Coronary artery (tissue), 2 donors: ENCODE results near the gene CGB3.
"Not testable (repeated sequence)": the region's sequence is repeated elsewhere in the genome, so short reads cannot be mapped to it uniquely, and the experiment has no call there.

Experiments
- DNase-seq: peaks from one replicate; pipeline ENCODE4 v3.0.0-alpha.2; 2017; ENCODE audit warnings: low spot score
- H3K27ac ChIP-seq, 2 donors: fragments of 200-600 bp; sonication (generic); one replicate each; pipeline ENCODE4 v1.5.1; 2016 to 2019
- H3K4me3 ChIP-seq: fragments of 200-600 bp; sonication (generic); 2 replicates; pipeline ENCODE4 v1.5.1; 2016; ENCODE audit warnings: mild to moderate bottlenecking, moderate library complexity
- CTCF ChIP-seq: fragments of 200-600 bp; sonication (generic); IDR thresholded peaks from one replicate; pipeline ENCODE4 v1.5.1; 2019; ENCODE audit warnings: antibody characterized with exemption

The CGB3 gene

GRCh38 chr19:49024233-49024632 is at the start of gene CGB3:
CGB3 (minus strand) TSS chr19:49024333; CDS start chr19:49023971, 362 bp downstream.
- not testable (repeated sequence) for H3K27ac ChIP-seq, DNase-seq

GRCh38 chr19:49071860-49072547 is 47.9 kb upstream of the CGB3 start:
- no peak for DNase-seq
- no peak overlapping the region for H3K27ac ChIP-seq
- H3K4me3 ChIP-seq = peak overlapping the region; percentile 17
- TF ChIP-seq CTCF = no peak

More at GRCh38 chr19:49024233-49024632, at the start of gene CGB3:
- H3K4me3 ChIP-seq = not testable (repeated sequence)

- no peak for DNase-seq
- Histone ChIP-seq H3K27ac (no peak overlapping the region), H3K4me3 (no peak overlapping the region)
- no peak for TF ChIP-seq CTCF
Observed at GRCh38 chr19:49070416-49070815, 46.3 kb upstream of the CGB3 start.

- no peak for DNase-seq
- H3K4me3 ChIP-seq = no peak overlapping the region
- TF ChIP-seq CTCF = no peak
- no peak overlapping the region for H3K27ac ChIP-seq
Observed at GRCh38 chr19:49069026-49069425, 44.9 kb upstream of the CGB3 start.

- DNase-seq = no peak
- Histone ChIP-seq H3K27ac (no peak overlapping the region), H3K4me3 (no peak overlapping the region)
- no peak for TF ChIP-seq CTCF
Observed at GRCh38 chr19:49067554-49067953, 43.4 kb upstream of the CGB3 start.

GRCh38 chr19:49065905-49066512 is 41.9 kb upstream of the CGB3 start:
- TF ChIP-seq CTCF = no peak
- Histone ChIP-seq H3K4me3 (no peak overlapping the region), H3K27ac (no peak overlapping the region)
- DNase-seq = no peak

GRCh38 chr19:49064768-49065611 is 40.9 kb upstream of the CGB3 start, which contains the start of gene NTF4:
NTF4 (minus strand) TSS chr19:49064818; CDS start chr19:49061997, 2,821 bp downstream.
- Histone ChIP-seq H3K27ac (no peak within 1 kb of the TSS), H3K4me3 (peak within 1 kb of the TSS; percentile 55)
- DNase-seq = no peak
- no peak for TF ChIP-seq CTCF
